Measurements from ENCODE around the gene GTF2A2.

The GTF2A2 gene

GRCh38 chr15:59656897-59657634, at the start of gene GTF2A2 (continued):
- TF ChIP-seq ZNF302 (tag by site-specific recombination; IDR thresholded peaks at IDR 0.05; ENCODE audit: low read depth) (no peak), ZNF211 (tag by site-specific recombination; IDR thresholded peaks at IDR 0.05; ENCODE audit: low read depth) (no peak), ZNF324 (tag by site-specific recombination; IDR thresholded peaks at IDR 0.05) (no peak), PATZ1 (tag by site-specific recombination; IDR thresholded peaks at IDR 0.05) (peak; percentile 56; the same call in 1 of the 2 replicates), KLF7 (tag by site-specific recombination; IDR thresholded peaks at IDR 0.05; ENCODE audit: borderline replicate concordance) (no peak), GLIS2 (tag by site-specific recombination; IDR thresholded peaks at IDR 0.05) (peak; percentile 68), TSHZ1 (tag by site-specific recombination; IDR thresholded peaks at IDR 0.05; ENCODE audit: borderline replicate concordance) (no peak), ZNF292 (tag by site-specific recombination; IDR thresholded peaks at IDR 0.05; ENCODE audit: borderline replicate concordance, low read depth) (no peak), ZNF311 (tag by site-specific recombination; IDR thresholded peaks at IDR 0.05; ENCODE audit: borderline replicate concordance) (no peak), ZNF747 (tag by site-specific recombination; IDR thresholded peaks at IDR 0.05) (no peak), ZNF792 (tag by site-specific recombination; IDR thresholded peaks at IDR 0.05) (no peak), KLF9 (tag by site-specific recombination; IDR thresholded peaks at IDR 0.05; ENCODE audit: low read depth) (no peak; the same call in 1 of the 2 replicates), ZNF621 (tag by site-specific recombination; IDR thresholded peaks at IDR 0.05) (no peak), FEZF1 (tag by site-specific recombination; IDR thresholded peaks at IDR 0.05) (no peak), ZNF830 (tag by site-specific recombination; IDR thresholded peaks at IDR 0.05; ENCODE audit: low read depth) (no peak), ZNF48 (tag by site-specific recombination; IDR thresholded peaks at IDR 0.05) (no peak), WT1 (tag by site-specific recombination; IDR thresholded peaks at IDR 0.05) (no peak), ZBTB6 (tag by site-specific recombination; IDR thresholded peaks at IDR 0.05) (no peak), ZNF518A (tag by site-specific recombination; conservative IDR thresholded peaks at IDR 0.05; ENCODE audit: low read depth) (peak; percentile 93), ZFHX2 (tag by site-specific recombination; conservative IDR thresholded peaks at IDR 0.05) (no peak), SP7 (tag by site-specific recombination; IDR thresholded peaks at IDR 0.05) (peak; percentile 34; the same call in 1 of the 2 replicates), ZNF626 (tag by site-specific recombination; IDR thresholded peaks at IDR 0.05) (no peak), ZFP41 (tag by site-specific recombination; IDR thresholded peaks at IDR 0.05; ENCODE audit: borderline replicate concordance) (no peak), ZNF768 (tag by site-specific recombination; IDR thresholded peaks at IDR 0.05) (no peak), GLI2 (tag by site-specific recombination; IDR thresholded peaks at IDR 0.05; ENCODE audit: borderline replicate concordance, low read depth) (no peak), ZNF280C (tag by site-specific recombination; IDR thresholded peaks at IDR 0.05) (no peak)
